CD4-positive, alpha-beta T cell treated with Interleukin-4 for 1 hour (primary cell): ENCODE results near the gene CDHR2.
"Not testable (repeated sequence)": the region's sequence is repeated elsewhere in the genome, so short reads cannot be mapped to it uniquely, and the experiment has no call there.

Experiments
- DNase-seq, 2 donors: peaks; one replicate each; pipeline ENCODE4 v3.0.0-alpha.2; 2020 to 2022

The CDHR2 gene

GRCh38 chr5:176599749-176600430, 50.7 kb downstream of the CDHR2 start:
- DNase-seq, result not testable (repeated sequence)

GRCh38 chr5:176601901-176602482, 52.9 kb downstream of the CDHR2 start:
- no peak for DNase-seq

DNA sequence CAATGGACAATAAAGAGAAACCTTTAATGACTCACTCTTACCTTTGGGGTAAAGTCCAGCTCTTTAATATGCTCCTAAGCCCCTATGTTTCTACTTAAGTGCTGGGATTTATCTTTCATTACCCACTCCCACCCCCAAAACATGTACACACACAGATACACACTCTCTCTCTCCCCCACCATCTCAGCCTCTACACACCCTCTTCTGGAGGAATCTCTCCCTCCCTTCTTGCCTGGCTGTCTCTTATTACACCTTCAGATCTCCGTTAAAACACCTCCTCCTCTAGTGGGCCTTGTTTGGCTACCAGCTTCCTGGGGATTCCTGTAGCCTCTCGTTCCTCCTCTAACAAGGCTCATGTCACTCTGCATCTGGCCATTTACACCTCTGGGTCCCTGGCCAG, 53.9 kb downstream of the CDHR2 start:
- no peak for DNase-seq

- DNase-seq, result no peak
Observed at GRCh38 chr5:176606032-176606431, 56.9 kb downstream of the CDHR2 start.

GRCh38 chr5:176606875-176607274, 57.7 kb downstream of the CDHR2 start:
- no peak for DNase-seq

- DNase-seq, result no peak
Observed at GRCh38 chr5:176608142-176608705, 59.1 kb downstream of the CDHR2 start.

DNA sequence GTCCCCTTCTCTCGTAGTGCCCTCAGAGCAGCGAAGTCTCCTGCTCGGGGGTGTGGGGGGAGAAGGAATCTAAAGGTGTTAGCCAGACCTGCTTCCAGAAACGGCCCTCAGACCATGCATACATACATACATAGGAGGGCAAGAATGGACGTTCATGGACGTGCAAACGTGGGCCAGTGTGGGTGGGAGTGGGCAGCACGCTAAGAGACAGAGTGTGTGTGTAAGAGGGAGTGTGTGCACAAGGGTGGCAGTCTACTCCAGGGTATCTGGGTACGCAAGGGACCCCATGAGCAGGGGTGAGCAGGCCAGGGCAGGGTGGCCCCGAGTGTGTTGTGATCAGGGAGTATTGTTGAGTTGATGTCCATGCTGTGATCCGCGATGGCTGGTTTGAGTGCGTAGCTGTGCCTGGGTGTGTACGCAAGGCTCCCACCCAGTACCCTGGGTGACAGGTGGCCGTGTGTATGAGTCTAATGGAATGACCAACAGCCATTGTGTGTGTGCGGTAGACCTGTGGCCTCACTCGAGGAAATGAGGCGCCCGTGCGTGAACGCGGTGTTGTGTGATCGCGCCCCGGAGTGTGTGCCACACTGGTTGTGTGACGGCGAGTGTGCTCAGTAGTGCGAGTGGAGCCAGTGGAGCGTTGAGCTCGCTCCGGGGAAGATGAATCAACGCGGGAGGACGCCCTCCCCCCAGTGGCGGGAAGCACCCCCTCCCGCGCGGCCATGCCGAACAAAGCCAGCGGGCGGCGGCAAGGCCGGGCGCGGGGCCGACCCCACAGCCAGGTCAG, 60.0 kb downstream of the CDHR2 start:
- DNase-seq, result peak in 1 of 2 donors; percentile 18

- DNase-seq, result peak; percentile 41 to 47
Observed at GRCh38 chr5:176609724-176610434, 60.7 kb downstream of the CDHR2 start, which contains the start of gene GPRIN1. GPRIN1 (minus strand) TSS chr5:176610156; CDS start chr5:176599834, 10,322 bp downstream.

DNA sequence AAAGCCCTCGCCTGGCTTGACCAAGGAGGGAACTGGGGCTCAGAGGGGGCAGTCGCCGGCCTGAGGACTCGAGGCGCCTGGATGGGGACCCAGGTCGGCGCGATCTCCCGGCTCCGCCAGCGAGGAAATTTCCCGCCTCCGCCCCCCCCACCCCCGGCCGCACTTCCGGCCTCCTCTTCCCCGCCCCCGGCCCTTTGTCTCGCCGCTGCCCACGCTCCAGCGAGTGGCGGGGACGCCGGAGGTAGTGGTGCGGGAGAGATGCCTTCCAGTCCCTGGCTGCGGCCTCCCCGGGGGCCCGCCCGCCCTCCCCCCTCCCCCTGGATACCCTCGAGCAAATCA, 61.3 kb downstream of the CDHR2 start:
- no peak for DNase-seq

DNA sequence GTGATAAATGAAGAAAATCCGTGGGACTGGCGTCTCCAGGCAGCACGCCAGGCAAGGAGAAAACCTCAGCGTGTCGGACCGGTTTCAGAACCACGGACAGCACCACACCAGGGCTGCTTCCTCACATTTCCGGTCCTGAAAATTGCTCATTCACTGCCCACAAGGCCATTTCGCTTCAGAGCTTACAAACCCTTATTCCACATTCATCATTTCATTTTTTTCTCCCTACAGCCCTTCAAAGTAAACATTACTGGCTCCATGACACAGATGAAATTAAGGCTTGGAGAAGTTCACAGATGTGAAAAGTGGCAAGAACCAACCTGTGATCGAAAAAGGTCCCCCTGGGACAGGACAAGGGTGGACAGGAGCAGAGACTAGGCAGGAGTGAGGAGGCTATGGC, 62.3 kb downstream of the CDHR2 start:
- DNase-seq, result peak; percentile 46 to 48

DNA sequence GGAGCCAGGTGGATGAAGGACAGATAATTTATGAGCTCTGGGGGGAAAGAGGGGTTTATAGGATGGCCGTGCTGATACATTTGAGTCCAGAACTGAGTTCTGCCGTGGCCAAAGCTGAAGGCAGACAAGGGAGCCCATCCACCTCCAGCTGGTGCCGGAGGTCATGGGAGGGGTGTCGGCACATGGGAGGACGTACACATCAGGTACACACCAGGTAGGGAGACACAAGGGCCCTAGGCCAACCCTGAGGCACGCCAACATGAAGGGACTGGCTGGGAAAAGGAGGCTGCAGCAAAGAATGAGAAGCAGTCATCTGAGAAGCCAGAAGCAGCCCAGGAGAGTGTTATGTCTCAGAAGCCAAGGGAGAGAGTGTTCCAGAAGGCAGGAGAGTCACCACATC, 62.9 kb downstream of the CDHR2 start:
- no peak for DNase-seq

DNA sequence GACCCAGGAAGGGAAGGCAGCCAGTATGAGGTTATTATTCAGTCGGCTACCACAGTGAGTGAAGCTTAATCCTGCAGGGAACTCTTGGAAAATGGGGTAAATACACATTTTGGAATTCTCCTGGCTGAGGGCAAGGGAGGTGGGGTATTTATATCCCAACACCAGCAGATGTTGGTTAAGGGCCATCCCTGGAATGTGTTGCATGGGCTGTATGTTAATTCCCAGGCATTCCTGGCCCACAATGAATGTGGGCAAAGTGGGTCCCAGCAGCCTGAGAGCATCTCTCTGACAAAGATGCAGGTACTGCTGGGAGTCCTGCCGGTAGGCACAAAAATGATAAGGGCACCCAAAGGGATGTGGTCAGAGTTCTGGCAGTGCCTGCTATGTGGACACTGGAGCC, 63.7 kb downstream of the CDHR2 start:
- no peak for DNase-seq

DNA sequence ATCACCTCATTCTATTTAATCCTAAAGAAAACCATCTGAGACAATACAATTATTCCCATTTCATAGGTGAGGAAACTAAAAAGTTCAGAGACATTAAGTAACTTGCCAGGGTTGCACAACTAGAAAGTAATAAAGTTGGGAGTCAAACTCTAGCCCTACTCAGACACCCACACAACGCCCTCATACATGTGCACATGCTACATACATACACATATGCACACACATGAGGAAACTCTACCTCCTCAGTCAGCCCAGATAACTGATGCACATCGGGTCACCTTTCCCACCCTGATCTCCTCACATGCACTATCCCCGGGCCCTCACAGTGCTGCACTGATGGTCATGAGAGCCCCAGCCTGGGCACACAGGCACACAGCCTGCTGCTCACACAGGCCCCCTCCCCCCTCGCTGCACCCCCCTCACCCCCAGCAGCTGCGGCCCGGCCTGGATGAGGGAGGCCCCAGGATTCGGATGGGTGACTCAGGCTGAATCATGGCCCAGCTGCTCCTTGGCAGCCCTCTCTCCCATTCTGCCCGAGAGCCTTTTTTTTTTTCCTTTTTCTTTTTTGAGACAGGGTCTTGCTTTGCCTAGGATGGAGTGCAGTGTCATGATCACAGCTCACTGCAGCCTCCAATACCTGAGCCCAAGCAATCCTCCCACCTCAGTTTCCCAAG, 65.8 kb downstream of the CDHR2 start:
- no peak for DNase-seq

- no peak for DNase-seq
Observed at GRCh38 chr5:176616511-176616910, 67.4 kb downstream of the CDHR2 start.

GRCh38 chr5:176618783-176619182, 69.6 kb downstream of the CDHR2 start:
- DNase-seq, result no peak

- peak; percentile 82 to 86 for DNase-seq
Observed at GRCh38 chr5:176619203-176619568, 70.0 kb downstream of the CDHR2 start.

DNA sequence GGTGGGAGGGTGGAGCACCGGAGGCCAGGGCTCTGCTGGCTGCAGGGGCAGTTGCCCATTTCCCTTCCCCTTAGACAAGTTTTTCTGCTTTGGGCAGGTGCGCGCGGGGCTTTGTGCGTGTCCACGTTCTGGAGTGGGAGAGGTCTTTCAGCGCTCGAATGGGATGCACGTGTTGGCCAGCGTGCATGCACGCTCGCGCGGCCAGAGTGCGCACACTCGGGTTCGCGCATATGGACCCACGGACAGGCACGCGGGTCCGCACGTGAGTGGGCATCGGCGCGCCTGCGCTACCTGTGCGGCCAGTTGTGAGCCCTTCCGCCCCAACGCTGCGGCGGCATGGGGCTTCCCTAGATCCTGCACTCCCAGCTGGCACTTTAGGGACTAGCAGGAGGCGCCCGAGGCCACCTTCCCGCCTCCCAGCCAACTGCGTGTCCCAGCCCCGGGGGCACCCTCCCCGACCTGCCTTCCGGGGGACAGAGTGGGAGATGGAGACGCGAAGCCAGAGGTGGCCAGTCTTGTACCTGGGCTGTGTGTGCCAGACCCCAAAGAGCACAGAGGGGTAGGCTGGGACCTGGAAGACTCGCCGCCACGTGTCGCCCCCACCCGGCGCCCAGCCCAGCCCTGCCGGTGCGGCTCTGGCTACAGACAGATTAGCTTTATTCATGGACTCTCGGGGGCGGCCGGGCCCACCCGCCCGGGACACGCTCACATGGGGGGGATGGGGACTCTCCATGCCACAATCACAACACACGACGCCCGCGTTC, 70.6 kb downstream of the CDHR2 start:
- no peak for DNase-seq

GRCh38 chr5:176620333-176620981, 71.3 kb downstream of the CDHR2 start:
- no peak for DNase-seq

GRCh38 chr5:176621661-176622079, 72.5 kb downstream of the CDHR2 start:
- no peak for DNase-seq

GRCh38 chr5:176624142-176624541, 75.0 kb downstream of the CDHR2 start:
- DNase-seq, result no peak

GRCh38 chr5:176624938-176625337, 75.8 kb downstream of the CDHR2 start:
- no peak for DNase-seq
